Fibroblast of the aortic adventitia (primary cell): ENCODE measurements around the gene NHS. TPM values are rescaled to one million over a fixed set of nuclear protein-coding genes. Genes with fewer than 3 reads are reported as not detected.
A peak's percentile ranks its signal among the peaks of the same experiment; 100 is the strongest.

ENCODE experiments used
- DNase-seq: peaks from one replicate; pipeline ENCODE4 v3.0.0-alpha.2; 2010; ENCODE audit warnings: low read depth
- H3K4me3 ChIP-seq: 2 replicates; pipeline ENCODE4 v1.5.1; 2011; ENCODE audit warnings: low read depth, mild to moderate bottlenecking, control low read depth, low read length, moderate library complexity
- total RNA-seq: library from RNA; depleted of rRNA; stranded (reverse); fragments of >200 nt; gene quantifications from 2 replicates; pipeline ENCODE4 v1.2.3, GENCODE V29; 2012; ENCODE audit warnings: low replicate concordance
- TF ChIP-seq, protein P1 (sequence below): IDR thresholded peaks from 2 replicates; pipeline ENCODE4 v1.5.1; 2011; ENCODE audit warnings: mild to moderate bottlenecking, low read length, control low read depth, inconsistent platforms; ENCODE audit not compliant: insufficient read depth

NHS gene
- total RNA-seq, 1 donor: 11.6 TPM

DNA sequence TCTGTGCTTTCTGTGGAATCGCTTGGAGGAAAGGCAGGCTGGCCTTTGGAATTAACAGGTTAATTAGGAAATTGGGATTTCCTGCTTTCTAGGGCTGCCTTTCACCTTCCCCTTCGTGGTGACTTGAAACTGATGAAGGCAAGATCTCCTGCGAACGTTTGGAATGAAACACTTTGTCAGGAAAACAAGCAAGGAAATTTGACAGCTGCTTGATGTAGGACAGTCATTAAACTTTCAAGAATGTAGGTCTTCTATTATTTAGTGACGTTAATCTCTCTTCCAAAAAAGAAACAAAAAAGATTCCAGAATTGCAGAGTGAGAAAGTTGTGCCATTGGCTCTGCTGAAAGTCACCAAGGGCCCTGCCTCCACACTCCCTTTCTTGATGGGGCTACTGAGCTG is 206.6 kb downstream of the NHS start:
- DNase-seq: no peak
- no peak overlapping the region for H3K4me3 ChIP-seq
- TF ChIP-seq, protein P1, sequence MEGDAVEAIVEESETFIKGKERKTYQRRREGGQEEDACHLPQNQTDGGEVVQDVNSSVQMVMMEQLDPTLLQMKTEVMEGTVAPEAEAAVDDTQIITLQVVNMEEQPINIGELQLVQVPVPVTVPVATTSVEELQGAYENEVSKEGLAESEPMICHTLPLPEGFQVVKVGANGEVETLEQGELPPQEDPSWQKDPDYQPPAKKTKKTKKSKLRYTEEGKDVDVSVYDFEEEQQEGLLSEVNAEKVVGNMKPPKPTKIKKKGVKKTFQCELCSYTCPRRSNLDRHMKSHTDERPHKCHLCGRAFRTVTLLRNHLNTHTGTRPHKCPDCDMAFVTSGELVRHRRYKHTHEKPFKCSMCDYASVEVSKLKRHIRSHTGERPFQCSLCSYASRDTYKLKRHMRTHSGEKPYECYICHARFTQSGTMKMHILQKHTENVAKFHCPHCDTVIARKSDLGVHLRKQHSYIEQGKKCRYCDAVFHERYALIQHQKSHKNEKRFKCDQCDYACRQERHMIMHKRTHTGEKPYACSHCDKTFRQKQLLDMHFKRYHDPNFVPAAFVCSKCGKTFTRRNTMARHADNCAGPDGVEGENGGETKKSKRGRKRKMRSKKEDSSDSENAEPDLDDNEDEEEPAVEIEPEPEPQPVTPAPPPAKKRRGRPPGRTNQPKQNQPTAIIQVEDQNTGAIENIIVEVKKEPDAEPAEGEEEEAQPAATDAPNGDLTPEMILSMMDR: no peak

DNA sequence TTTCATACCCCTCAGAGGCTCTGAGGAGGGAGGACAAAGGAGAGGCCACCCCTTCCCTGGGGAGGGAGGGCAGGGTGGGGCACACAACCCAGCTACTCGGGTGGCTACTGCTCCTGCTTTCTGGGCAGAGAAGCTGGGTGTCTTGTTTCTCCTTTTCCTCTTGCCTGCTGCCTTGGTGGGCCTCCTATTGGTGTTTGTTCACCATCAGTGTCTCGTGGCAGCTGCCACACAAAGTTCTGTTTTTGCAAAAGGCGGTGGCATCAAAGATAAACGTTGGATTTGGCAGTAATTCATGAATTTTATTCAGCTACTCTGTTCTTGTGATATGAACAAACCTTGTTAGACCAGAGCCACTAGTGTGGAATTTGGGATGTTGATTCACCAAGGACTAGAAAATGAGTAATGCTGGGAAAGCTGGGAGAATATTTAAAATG is 209.3 kb downstream of the NHS start:
- TF ChIP-seq, protein P1: no peak
- H3K4me3 ChIP-seq: no peak overlapping the region
- DNase-seq: peak; percentile 62

DNA sequence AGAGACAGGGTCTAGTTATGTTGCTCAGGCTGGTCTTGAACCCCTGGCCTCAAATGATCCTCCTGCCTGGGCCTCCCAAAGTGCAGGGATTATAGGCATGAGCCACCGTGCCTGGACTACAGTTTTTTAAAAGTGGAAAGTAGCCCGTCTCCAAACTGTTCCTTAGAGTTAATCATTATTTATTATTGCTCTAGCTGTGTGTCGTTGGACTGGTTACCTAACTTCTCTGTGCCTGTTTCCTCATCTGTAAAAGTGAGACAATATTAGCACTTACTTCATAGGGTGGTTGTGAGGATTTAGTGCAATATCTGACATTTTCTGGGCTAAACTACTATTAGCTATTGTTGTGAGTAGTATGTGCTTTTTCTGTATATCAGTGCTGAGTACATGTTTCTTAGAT is 210.0 kb downstream of the NHS start:
- H3K4me3 ChIP-seq: no peak overlapping the region
- DNase-seq: no peak
- TF ChIP-seq, protein P1: no peak

DNA sequence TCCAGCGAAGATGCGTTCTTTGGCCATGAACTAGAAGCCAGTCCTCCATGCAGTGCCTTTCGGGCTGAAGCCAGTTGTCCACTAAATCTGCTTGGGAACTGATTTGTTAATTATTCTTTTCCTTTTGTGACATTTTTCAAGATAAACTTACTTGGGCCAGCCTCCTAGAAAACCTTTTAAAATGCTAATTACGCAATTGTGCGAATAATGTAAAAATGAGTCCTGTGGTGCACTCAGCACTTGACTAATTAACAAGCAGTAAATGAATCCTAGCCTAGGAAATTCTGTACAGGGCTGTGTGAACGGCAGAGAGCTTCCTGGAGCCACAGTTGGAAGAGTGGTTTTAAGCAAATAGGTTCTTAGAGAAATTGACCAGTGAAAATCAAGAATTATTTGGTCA is 212.4 kb downstream of the NHS start:
- TF ChIP-seq, protein P1: no peak
- DNase-seq: no peak

DNA sequence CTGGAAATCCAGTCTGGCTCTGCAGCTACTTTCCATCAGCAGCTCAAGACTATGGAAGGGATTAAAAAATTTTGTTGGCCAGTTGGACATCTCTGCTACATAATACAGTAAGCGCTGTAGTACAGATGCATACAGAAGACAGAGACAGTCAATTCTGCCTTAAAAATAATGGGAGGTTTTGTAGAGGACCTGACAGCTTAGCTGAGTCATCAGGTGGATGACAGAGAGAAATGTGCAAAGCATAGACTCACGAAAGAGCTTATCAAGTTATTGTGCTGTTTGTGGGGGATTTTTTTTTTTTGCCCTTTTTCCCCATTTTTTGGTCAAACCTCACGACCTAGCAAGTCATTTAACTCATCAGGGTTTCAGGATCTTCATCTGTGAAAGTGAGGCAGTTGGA is 213.3 kb downstream of the NHS start:
- TF ChIP-seq, protein P1: no peak
- peak; percentile 29 for DNase-seq
- H3K4me3 ChIP-seq: no peak overlapping the region

More for the DNA sequence above, 212.4 kb downstream of the NHS start:
- H3K4me3 ChIP-seq: no peak overlapping the region

DNA sequence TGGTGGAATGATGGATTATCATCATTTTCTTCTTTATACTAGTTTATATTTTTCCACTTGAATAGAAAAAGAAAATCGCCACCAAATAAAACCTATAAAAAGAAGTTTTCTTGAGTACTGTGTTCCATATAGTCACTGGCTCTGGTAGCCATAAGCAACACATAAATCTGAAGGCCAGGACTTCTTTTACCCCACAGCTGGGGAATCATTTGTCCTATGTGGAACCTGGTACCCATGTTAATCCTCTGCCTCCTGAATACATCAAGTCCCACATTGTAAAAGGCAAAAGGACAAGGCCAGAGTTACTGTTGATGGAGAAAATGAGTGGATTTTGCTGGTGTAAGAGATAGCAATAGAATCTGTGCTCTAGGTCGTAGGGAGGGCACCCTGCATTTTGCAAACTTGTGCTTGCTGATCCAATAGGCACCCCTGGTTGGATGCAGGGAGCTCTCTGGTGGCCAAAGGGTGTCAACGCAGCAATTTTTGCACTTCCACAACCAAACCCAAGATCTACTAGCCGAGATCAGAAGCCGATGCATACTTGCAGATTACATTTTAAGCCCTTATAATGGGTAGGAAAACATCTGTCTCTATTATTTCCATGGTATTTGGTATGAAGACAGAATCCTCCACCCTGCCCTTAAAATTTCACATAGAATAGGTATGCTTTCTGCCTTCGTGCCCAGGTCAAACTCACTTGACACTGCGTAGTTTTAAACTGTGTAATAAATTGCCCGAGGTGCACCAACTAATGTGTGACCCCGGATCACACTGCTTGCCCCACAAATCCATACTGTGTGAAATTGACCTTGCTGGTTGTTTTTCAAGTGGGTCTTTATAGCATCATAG is 216.1 kb downstream of the NHS start:
- TF ChIP-seq, protein P1: peak; percentile 85
- H3K4me3 ChIP-seq: peak overlapping the region; percentile 47
- peak; percentile 90 for DNase-seq
